Suppressor macrophage treated with lipopolysaccharide for 1 hour (primary cell): ENCODE results near the gene ERFL.

Experiments used
- DNase-seq, 3 donors: peaks; one replicate each; pipeline ENCODE4 v3.0.0-alpha.2; 2020 to 2022

Gene ERFL

GRCh38 chr19:41912899-41913537, 15.2 kb downstream of the ERFL start:
- DNase-seq: no peak

- DNase-seq: no peak
Observed at GRCh38 chr19:41911889-41912731, 16.1 kb downstream of the ERFL start.

GRCh38 chr19:41910992-41911888, 17.0 kb downstream of the ERFL start:
- DNase-seq: no peak

- DNase-seq: no peak
Observed at GRCh38 chr19:41910240-41910991, 17.8 kb downstream of the ERFL start.

- no peak for DNase-seq
Observed at GRCh38 chr19:41909706-41910105, 18.5 kb downstream of the ERFL start.

GRCh38 chr19:41908724-41909464, 19.4 kb downstream of the ERFL start:
- DNase-seq: no peak

GRCh38 chr19:41907994-41908615, 20.1 kb downstream of the ERFL start:
- DNase-seq: no peak

- no peak for DNase-seq
Observed at GRCh38 chr19:41906916-41907680, 21.2 kb downstream of the ERFL start.

GRCh38 chr19:41906271-41906670, 22.0 kb downstream of the ERFL start:
- no peak for DNase-seq

- DNase-seq: no peak
Observed at GRCh38 chr19:41905273-41906002, 22.8 kb downstream of the ERFL start.

GRCh38 chr19:41904118-41904870, 24.0 kb downstream of the ERFL start:
- DNase-seq: no peak

GRCh38 chr19:41903193-41903953, 24.9 kb downstream of the ERFL start:
- no peak for DNase-seq

GRCh38 chr19:41902594-41902993, 25.7 kb downstream of the ERFL start:
- no peak for DNase-seq

- no peak for DNase-seq
Observed at GRCh38 chr19:41901707-41902360, 26.4 kb downstream of the ERFL start.

GRCh38 chr19:41898235-41898634, 30.0 kb downstream of the ERFL start:
- DNase-seq: no peak

- no peak for DNase-seq
Observed at GRCh38 chr19:41897820-41898219, 30.4 kb downstream of the ERFL start.

- DNase-seq: no peak
Observed at GRCh38 chr19:41897181-41897580, 31.1 kb downstream of the ERFL start.

GRCh38 chr19:41896581-41896942, 31.7 kb downstream of the ERFL start:
- no peak for DNase-seq
